Prostate gland (tissue), 2 donors: ENCODE results near the gene ZNF626.

Source experiments
- CTCF ChIP-seq, 4 experiments: fragments of 200-600 bp in 2 of 4; fragments of 450-650 bp in 2 of 4; sonication (generic) in 2 of 4; IDR thresholded peaks; 1 replicate in 3 of 4; 2 replicates in 1 of 4; pipeline ENCODE4 v1.5.1; 2016 to 2019; ENCODE audit warnings: antibody characterized with exemption in 4 of 4, mild to moderate bottlenecking in 2 of 4, moderate library complexity in 2 of 4
- POLR2A ChIP-seq: fragments of 450-650 bp; IDR thresholded peaks from one replicate; pipeline ENCODE4 v1.6.1; 2016; ENCODE audit warnings: antibody characterized with exemption, mild to moderate bottlenecking

GRCh38 chr19:20612711-20613316 is 48.6 kb downstream of the ZNF626 start:
- no peak for TF ChIP-seq CTCF (IDR thresholded peaks at IDR 0.05)
- no peak for TF ChIP-seq POLR2A
